ENCODE results near the gene PARD6G.

The PARD6G gene

DNA sequence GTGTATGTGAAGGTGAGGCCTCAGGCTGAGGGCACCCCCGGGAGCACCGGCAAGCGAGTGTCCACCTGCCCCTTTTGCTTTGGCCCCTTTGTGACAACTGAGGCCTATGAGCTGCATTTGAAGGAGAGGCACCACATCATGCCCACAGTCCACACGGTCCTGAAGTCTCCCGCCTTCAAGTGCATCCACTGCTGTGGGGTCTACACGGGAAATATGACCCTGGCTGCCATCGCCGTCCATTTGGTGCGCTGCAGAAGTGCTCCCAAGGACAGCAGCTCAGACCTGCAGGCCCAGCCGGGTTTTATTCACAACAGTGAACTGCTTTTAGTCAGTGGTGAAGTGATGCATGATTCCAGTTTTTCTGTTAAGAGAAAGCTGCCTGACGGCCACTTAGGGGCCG is 109.3 kb downstream of the PARD6G start:
- ATAC-seq = no peak
- TF ChIP-seq RARB (CRISPR knock-in tag; IDR thresholded peaks at IDR 0.05) = no peak
- TF ChIP-seq SNAI2 (CRISPR knock-in tag; IDR thresholded peaks at IDR 0.05) = no peak
- TF ChIP-seq, protein P1, sequence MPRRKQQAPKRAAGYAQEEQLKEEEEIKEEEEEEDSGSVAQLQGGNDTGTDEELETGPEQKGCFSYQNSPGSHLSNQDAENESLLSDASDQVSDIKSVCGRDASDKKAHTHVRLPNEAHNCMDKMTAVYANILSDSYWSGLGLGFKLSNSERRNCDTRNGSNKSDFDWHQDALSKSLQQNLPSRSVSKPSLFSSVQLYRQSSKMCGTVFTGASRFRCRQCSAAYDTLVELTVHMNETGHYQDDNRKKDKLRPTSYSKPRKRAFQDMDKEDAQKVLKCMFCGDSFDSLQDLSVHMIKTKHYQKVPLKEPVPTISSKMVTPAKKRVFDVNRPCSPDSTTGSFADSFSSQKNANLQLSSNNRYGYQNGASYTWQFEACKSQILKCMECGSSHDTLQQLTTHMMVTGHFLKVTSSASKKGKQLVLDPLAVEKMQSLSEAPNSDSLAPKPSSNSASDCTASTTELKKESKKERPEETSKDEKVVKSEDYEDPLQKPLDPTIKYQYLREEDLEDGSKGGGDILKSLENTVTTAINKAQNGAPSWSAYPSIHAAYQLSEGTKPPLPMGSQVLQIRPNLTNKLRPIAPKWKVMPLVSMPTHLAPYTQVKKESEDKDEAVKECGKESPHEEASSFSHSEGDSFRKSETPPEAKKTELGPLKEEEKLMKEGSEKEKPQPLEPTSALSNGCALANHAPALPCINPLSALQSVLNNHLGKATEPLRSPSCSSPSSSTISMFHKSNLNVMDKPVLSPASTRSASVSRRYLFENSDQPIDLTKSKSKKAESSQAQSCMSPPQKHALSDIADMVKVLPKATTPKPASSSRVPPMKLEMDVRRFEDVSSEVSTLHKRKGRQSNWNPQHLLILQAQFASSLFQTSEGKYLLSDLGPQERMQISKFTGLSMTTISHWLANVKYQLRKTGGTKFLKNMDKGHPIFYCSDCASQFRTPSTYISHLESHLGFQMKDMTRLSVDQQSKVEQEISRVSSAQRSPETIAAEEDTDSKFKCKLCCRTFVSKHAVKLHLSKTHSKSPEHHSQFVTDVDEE (CRISPR knock-in tag; IDR thresholded peaks at IDR 0.05) = no peak
- no peak for TF ChIP-seq ISL1 (CRISPR knock-in tag; IDR thresholded peaks at IDR 0.05)
- no peak for TF ChIP-seq ZFP3 (CRISPR knock-in tag; IDR thresholded peaks at IDR 0.05)
- no peak for TF ChIP-seq ZNF70 (CRISPR knock-in tag; IDR thresholded peaks at IDR 0.05)

DNA sequence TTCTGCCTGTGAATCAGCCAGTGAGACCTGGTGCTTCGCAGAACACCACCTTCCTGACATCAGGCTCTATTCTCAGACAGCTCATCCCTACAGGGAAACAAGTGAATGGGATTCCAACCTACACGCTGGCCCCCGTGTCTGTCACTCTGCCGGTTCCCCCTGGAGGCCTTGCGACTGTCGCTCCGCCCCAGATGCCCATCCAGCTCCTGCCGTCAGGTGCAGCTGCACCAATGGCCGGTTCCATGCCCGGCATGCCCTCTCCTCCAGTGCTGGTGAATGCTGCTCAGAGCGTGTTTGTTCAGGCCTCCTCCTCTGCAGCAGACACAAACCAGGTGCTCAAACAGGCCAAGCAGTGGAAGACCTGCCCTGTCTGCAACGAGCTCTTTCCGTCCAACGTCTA is 110.2 kb downstream of the PARD6G start:
- no peak for ATAC-seq

DNA sequence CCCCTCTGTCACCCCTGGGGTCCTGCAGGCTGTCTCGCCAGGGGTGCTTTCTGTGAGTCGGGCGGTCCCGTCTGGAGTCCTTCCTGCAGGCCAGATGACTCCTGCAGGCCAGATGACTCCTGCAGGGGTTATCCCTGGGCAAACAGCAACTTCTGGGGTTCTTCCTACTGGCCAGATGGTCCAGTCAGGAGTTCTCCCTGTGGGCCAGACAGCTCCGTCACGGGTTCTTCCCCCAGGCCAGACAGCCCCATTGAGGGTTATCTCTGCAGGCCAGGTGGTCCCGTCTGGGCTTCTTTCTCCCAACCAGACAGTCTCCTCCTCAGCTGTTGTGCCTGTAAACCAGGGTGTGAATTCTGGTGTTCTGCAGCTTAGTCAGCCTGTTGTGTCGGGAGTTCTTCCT is 110.6 kb downstream of the PARD6G start:
- no peak for ATAC-seq
- TF ChIP-seq ESRRG (CRISPR knock-in tag; IDR thresholded peaks at IDR 0.05) (no peak), CSDC2 (CRISPR knock-in tag; IDR thresholded peaks at IDR 0.05) (no peak), ZNF565 (CRISPR knock-in tag; conservative IDR thresholded peaks at IDR 0.05; ENCODE audit: low read depth) (no peak), ZNF70 (CRISPR knock-in tag; IDR thresholded peaks at IDR 0.05) (no peak)
- TF ChIP-seq, protein P1 (CRISPR knock-in tag; IDR thresholded peaks at IDR 0.05) = no peak
- TF ChIP-seq, protein P2, sequence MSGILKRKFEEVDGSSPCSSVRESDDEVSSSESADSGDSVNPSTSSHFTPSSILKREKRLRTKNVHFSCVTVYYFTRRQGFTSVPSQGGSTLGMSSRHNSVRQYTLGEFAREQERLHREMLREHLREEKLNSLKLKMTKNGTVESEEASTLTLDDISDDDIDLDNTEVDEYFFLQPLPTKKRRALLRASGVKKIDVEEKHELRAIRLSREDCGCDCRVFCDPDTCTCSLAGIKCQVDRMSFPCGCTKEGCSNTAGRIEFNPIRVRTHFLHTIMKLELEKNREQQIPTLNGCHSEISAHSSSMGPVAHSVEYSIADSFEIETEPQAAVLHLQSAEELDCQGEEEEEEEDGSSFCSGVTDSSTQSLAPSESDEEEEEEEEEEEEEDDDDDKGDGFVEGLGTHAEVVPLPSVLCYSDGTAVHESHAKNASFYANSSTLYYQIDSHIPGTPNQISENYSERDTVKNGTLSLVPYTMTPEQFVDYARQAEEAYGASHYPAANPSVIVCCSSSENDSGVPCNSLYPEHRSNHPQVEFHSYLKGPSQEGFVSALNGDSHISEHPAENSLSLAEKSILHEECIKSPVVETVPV (CRISPR knock-in tag; IDR thresholded peaks at IDR 0.05) = no peak

More for the DNA sequence above, 110.2 kb downstream of the PARD6G start:
- TF ChIP-seq RARB (CRISPR knock-in tag; IDR thresholded peaks at IDR 0.05) (no peak), ZC3H10 (CRISPR knock-in tag; IDR thresholded peaks at IDR 0.05) (no peak), TCF4 (CRISPR knock-in tag; IDR thresholded peaks at IDR 0.05; ENCODE audit: borderline replicate concordance) (no peak), ZFP30 (CRISPR knock-in tag; IDR thresholded peaks at IDR 0.05) (no peak), ZNF70 (CRISPR knock-in tag; IDR thresholded peaks at IDR 0.05) (no peak), OSR1 (CRISPR knock-in tag; IDR thresholded peaks at IDR 0.05) (no peak), ZNF565 (CRISPR knock-in tag; conservative IDR thresholded peaks at IDR 0.05; ENCODE audit: low read depth) (no peak), SNAI2 (CRISPR knock-in tag; IDR thresholded peaks at IDR 0.05) (no peak), ARNTL (CRISPR knock-in tag; IDR thresholded peaks at IDR 0.05; ENCODE audit: borderline replicate concordance, low read depth) (no peak), ZNF8 (CRISPR knock-in tag; IDR thresholded peaks at IDR 0.05) (no peak), GLIS3 (CRISPR knock-in tag; IDR thresholded peaks at IDR 0.05) (no peak), CSDC2 (CRISPR knock-in tag; IDR thresholded peaks at IDR 0.05) (no peak), ESRRG (CRISPR knock-in tag; IDR thresholded peaks at IDR 0.05) (no peak), PPARA (CRISPR knock-in tag; IDR thresholded peaks at IDR 0.05; ENCODE audit: borderline replicate concordance) (no peak), TOX (CRISPR knock-in tag; IDR thresholded peaks at IDR 0.05; ENCODE audit: borderline replicate concordance) (no peak)
- TF ChIP-seq, protein P3, sequence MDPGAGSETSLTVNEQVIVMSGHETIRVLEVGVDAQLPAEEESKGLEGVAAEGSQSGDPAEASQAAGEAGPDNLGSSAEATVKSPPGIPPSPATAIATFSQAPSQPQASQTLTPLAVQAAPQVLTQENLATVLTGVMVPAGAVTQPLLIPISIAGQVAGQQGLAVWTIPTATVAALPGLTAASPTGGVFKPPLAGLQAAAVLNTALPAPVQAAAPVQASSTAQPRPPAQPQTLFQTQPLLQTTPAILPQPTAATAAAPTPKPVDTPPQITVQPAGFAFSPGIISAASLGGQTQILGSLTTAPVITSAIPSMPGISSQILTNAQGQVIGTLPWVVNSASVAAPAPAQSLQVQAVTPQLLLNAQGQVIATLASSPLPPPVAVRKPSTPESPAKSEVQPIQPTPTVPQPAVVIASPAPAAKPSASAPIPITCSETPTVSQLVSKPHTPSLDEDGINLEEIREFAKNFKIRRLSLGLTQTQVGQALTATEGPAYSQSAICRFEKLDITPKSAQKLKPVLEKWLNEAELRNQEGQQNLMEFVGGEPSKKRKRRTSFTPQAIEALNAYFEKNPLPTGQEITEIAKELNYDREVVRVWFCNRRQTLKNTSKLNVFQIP (CRISPR knock-in tag; IDR thresholded peaks at IDR 0.05; ENCODE audit: borderline replicate concordance, low read depth) = no peak
- TF ChIP-seq, protein P4, sequence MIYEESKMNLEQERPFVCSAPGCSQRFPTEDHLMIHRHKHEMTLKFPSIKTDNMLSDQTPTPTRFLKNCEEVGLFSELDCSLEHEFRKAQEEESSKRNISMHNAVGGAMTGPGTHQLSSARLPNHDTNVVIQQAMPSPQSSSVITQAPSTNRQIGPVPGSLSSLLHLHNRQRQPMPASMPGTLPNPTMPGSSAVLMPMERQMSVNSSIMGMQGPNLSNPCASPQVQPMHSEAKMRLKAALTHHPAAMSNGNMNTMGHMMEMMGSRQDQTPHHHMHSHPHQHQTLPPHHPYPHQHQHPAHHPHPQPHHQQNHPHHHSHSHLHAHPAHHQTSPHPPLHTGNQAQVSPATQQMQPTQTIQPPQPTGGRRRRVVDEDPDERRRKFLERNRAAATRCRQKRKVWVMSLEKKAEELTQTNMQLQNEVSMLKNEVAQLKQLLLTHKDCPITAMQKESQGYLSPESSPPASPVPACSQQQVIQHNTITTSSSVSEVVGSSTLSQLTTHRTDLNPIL (CRISPR knock-in tag; IDR thresholded peaks at IDR 0.05; ENCODE audit: low read depth) = no peak
- TF ChIP-seq, protein P1 (CRISPR knock-in tag; IDR thresholded peaks at IDR 0.05) = no peak
- TF ChIP-seq, protein P5, sequence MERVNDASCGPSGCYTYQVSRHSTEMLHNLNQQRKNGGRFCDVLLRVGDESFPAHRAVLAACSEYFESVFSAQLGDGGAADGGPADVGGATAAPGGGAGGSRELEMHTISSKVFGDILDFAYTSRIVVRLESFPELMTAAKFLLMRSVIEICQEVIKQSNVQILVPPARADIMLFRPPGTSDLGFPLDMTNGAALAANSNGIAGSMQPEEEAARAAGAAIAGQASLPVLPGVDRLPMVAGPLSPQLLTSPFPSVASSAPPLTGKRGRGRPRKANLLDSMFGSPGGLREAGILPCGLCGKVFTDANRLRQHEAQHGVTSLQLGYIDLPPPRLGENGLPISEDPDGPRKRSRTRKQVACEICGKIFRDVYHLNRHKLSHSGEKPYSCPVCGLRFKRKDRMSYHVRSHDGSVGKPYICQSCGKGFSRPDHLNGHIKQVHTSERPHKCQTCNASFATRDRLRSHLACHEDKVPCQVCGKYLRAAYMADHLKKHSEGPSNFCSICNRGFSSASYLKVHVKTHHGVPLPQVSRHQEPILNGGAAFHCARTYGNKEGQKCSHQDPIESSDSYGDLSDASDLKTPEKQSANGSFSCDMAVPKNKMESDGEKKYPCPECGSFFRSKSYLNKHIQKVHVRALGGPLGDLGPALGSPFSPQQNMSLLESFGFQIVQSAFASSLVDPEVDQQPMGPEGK (CRISPR knock-in tag; IDR thresholded peaks at IDR 0.05; ENCODE audit: borderline replicate concordance) = no peak
